Measurements from ENCODE around the gene LTBP2. TPM values are rescaled to one million over a fixed set of nuclear protein-coding genes. Genes with fewer than 3 reads are reported as not detected.
A peak's percentile ranks its signal among the peaks of the same experiment; 100 is the strongest.

Gene LTBP2
- polyA plus RNA-seq, 1 donor from 2014 or later: 0.03 TPM

- peak overlapping the region; percentile 17 to 89 (median 80) for H3K4me3 Mint-ChIP-seq
- H3K4me1 Mint-ChIP-seq: peaks cover 22 to 31% (median 30%) of the 10 kb centered on the region in 3 donors
- no peaks in the 10 kb centered on the region for H3K36me3 Mint-ChIP-seq
- H3K27ac Mint-ChIP-seq: no peak overlapping the region
- no peaks in the 10 kb centered on the region for H3K9me3 Mint-ChIP-seq
- H3K27me3 Mint-ChIP-seq: peaks cover 9% of the 10 kb centered on the region
These were observed 449 bp upstream of the LTBP2 start for GRCh38 chr14:74612350-74613021.

- H3K4me1 Mint-ChIP-seq: peaks cover 21 to 28% (median 27%) of the 10 kb centered on the region in 3 donors
- no peaks in the 10 kb centered on the region for H3K9me3 Mint-ChIP-seq
- peak overlapping the region; percentile 64 to 83 (median 81) for H3K4me3 Mint-ChIP-seq
- peaks cover 9% of the 10 kb centered on the region for H3K27me3 Mint-ChIP-seq
- H3K36me3 Mint-ChIP-seq: no peaks in the 10 kb centered on the region
- no peak overlapping the region for H3K27ac Mint-ChIP-seq
These were observed 979 bp downstream of the LTBP2 start for GRCh38 chr14:74610866-74611649.

DNA sequence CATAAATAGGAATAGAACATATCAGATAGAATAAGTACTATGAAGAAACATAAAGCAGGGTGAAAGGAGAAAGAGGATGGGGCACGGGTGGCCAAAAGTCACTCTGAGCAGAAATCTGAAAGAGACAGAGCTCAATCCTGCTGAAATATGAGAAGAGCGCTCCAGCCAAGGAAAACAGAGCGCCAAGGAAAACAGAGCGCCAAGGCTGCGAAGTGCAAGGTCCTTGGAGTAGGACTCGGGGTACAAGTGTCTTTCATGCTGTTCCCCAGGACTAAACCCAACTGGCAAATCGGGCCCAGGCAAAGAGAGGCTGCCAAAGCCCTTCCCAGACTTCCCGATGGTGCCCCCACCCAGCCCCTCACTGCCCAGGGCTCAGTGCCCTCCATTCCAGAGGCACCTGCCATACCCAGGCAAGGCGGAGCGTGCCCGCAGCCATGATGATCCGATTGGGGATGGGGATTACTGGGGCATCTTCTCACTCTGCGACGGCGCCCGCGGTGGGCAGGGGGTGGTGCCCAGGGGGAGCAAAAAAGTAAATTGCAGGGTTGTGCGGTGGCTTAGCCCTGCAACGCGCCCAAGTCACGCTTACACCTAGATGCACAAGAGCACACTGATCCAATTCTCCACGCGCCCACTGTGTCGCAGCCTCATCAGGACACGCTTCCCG lies 1.7 kb downstream of the LTBP2 start:
- Mint-ChIP-seq H3K36me3 (no peaks in the 10 kb centered on the region), H3K4me1 (peaks cover 20 to 24% (median 21%) of the 10 kb centered on the region in 3 donors), H3K4me3 (peak overlapping the region; percentile 64 to 83 (median 81)), H3K27ac (peak overlapping the region in 1 of 3 donors; percentile 19), H3K9me3 (no peaks in the 10 kb centered on the region), H3K27me3 (peaks cover 9% of the 10 kb centered on the region)

GRCh38 chr14:74609721-74610120 lies 2.3 kb downstream of the LTBP2 start:
- Mint-ChIP-seq H3K36me3 (no peaks in the 10 kb centered on the region), H3K27ac (peak overlapping the region in 2 of 3 donors; percentile 19 to 63), H3K27me3 (peaks cover 9% of the 10 kb centered on the region), H3K9me3 (no peaks in the 10 kb centered on the region), H3K4me3 (peak overlapping the region in 2 of 4 donors; percentile 53 to 81), H3K4me1 (peaks cover 14 to 18% (median 15%) of the 10 kb centered on the region in 3 donors)

- peaks cover 7% of the 10 kb centered on the region for H3K27me3 Mint-ChIP-seq
- peak overlapping the region; percentile 19 to 78 (median 63) for H3K27ac Mint-ChIP-seq
- peaks cover 9 to 13% (median 10%) of the 10 kb centered on the region in 3 donors for H3K4me1 Mint-ChIP-seq
- H3K36me3 Mint-ChIP-seq: no peaks in the 10 kb centered on the region
- peak overlapping the region in 3 of 4 donors; percentile 50 to 81 (median 56) for H3K4me3 Mint-ChIP-seq
- H3K9me3 Mint-ChIP-seq: no peaks in the 10 kb centered on the region
These were observed 3.0 kb downstream of the LTBP2 start for GRCh38 chr14:74608959-74609611.

- Mint-ChIP-seq H3K36me3 (no peaks in the 10 kb centered on the region), H3K27ac (peak overlapping the region in 1 of 3 donors; percentile 47), H3K4me1 (peaks cover 5 to 10% (median 7%) of the 10 kb centered on the region in 3 donors), H3K4me3 (no peak overlapping the region), H3K27me3 (peaks cover 3% of the 10 kb centered on the region), H3K9me3 (no peaks in the 10 kb centered on the region)
These were observed 5.3 kb downstream of the LTBP2 start for GRCh38 chr14:74606727-74607126.

DNA sequence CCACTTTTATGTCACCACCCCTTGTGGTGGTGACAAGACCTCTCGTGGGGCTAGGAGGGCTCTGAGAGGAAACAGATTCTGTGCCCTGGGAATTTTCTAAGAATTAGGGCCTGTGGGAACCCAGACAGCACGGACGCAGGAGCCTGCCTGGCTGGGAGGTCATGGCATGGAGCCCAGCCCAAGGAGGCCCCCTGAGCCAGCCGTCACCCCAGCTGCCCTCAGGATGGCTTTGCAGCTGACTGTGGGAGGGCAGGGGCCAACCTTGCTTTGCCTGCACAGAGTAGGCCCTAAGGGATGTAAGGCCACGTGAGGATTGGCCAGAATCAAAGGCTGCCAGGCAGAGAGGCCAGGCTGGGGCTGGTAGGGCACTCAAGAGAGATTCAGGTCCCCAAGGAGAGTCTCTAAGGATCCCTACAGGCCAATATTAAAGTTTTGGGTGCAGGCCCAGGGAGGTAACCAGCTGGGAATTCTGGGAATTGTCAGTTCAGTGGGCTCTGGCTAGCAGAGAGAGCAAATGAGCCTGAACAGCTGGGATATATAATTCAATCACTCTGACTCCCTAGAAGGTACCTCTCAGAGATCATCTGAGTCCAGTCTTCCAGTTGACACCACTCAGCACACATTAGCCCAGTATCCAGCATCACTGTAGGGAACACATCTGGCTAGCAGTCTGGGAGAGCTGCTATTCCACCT lies 6.4 kb downstream of the LTBP2 start:
- Mint-ChIP-seq H3K4me3 (no peak overlapping the region), H3K4me1 (peaks cover 5 to 10% (median 7%) of the 10 kb centered on the region in 3 donors), H3K27ac (no peak overlapping the region), H3K9me3 (no peaks in the 10 kb centered on the region), H3K36me3 (no peaks in the 10 kb centered on the region), H3K27me3 (peaks cover 3% of the 10 kb centered on the region)

DNA sequence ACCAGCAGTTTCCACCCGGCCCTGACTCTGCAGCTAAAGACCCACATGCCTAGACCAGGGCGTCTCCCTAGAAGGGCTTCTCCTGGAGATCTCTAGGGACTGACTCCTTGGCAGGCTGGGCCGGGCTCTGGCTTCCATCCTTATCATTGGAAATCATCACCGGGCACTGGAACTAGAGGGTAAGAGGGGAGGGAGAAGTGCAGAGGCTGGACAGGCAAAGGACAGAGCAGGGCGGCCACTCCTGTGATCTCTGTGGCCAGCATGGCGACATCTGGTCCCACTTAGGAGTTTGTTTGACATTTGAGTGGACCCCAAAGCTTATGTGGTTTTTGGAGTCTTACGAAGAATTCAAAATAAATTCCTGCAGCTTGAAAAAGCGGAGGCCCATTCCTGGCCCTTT lies 7.1 kb downstream of the LTBP2 start:
- Mint-ChIP-seq H3K27ac (no peak overlapping the region), H3K4me3 (no peak overlapping the region), H3K4me1 (peaks cover 5 to 7% (median 6%) of the 10 kb centered on the region in 3 donors)

DNA sequence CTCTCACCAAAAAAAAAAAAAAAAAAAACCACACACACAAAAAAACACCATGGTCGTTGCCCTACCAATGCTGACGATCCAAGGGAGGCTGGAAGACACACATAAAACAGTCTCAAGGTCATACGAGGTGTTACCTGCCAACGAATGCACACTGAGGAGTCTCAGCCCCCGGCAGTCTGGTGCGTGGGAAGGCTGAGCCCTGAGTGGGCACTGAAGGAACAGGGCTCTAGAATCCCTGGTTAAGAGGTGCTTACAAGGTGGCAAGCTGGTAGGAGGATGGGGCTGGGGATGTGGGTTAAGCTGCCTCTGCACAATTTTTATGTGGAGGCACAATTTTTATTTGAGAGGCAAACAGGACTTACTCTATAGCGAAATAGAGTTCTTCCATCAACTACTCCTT lies 7.9 kb downstream of the LTBP2 start:
- Mint-ChIP-seq H3K27me3 (peaks cover 3% of the 10 kb centered on the region), H3K4me3 (no peak overlapping the region), H3K9me3 (no peaks in the 10 kb centered on the region), H3K4me1 (peaks cover 2 to 5% (median 3%) of the 10 kb centered on the region in 3 donors), H3K27ac (no peak overlapping the region), H3K36me3 (no peaks in the 10 kb centered on the region)

More for the DNA sequence above, 7.1 kb downstream of the LTBP2 start:
- peaks cover 3% of the 10 kb centered on the region for H3K27me3 Mint-ChIP-seq
- H3K36me3 Mint-ChIP-seq: no peaks in the 10 kb centered on the region
- H3K9me3 Mint-ChIP-seq: no peaks in the 10 kb centered on the region

- H3K27ac Mint-ChIP-seq: no peak overlapping the region
- H3K4me3 Mint-ChIP-seq: no peak overlapping the region
- H3K9me3 Mint-ChIP-seq: no peaks in the 10 kb centered on the region
- no peaks in the 10 kb centered on the region for H3K4me1 Mint-ChIP-seq
- peaks cover 3% of the 10 kb centered on the region for H3K27me3 Mint-ChIP-seq
- H3K36me3 Mint-ChIP-seq: no peaks in the 10 kb centered on the region
These were observed 10.1 kb downstream of the LTBP2 start for GRCh38 chr14:74601982-74602381.

GRCh38 chr14:74599946-74600345 lies 12.1 kb downstream of the LTBP2 start:
- Mint-ChIP-seq H3K4me1 (no peaks in the 10 kb centered on the region), H3K27ac (no peak overlapping the region), H3K4me3 (no peak overlapping the region), H3K27me3 (peaks cover 3% of the 10 kb centered on the region), H3K36me3 (no peaks in the 10 kb centered on the region), H3K9me3 (no peaks in the 10 kb centered on the region)

DNA sequence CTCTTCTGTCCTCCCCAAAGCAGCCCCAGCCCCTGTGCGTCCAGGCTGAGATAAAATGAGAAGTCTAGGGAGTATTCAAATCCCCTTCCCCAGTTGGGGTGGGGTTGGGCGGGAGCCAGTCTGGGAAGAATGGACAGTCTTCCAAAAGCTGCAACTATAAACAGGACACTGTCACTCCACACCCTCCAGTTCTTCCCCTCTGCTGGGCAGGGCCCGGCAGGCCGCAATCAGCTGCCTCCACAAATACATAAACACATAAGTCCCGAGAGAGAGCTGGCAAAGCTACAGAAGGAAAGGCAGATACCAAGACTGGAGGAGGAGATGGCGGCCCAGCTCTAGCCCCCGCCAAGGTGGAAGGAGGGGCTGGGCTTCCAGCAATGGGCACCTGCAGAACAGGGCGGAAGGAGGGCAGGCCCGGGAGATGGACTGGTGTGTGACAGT lies 12.7 kb downstream of the LTBP2 start:
- Mint-ChIP-seq H3K27me3 (no peaks in the 10 kb centered on the region), H3K9me3 (no peaks in the 10 kb centered on the region), H3K4me3 (no peak overlapping the region), H3K27ac (no peak overlapping the region), H3K36me3 (no peaks in the 10 kb centered on the region), H3K4me1 (peaks cover 0 to under 1% (median 0%) of the 10 kb centered on the region in 3 donors)

DNA sequence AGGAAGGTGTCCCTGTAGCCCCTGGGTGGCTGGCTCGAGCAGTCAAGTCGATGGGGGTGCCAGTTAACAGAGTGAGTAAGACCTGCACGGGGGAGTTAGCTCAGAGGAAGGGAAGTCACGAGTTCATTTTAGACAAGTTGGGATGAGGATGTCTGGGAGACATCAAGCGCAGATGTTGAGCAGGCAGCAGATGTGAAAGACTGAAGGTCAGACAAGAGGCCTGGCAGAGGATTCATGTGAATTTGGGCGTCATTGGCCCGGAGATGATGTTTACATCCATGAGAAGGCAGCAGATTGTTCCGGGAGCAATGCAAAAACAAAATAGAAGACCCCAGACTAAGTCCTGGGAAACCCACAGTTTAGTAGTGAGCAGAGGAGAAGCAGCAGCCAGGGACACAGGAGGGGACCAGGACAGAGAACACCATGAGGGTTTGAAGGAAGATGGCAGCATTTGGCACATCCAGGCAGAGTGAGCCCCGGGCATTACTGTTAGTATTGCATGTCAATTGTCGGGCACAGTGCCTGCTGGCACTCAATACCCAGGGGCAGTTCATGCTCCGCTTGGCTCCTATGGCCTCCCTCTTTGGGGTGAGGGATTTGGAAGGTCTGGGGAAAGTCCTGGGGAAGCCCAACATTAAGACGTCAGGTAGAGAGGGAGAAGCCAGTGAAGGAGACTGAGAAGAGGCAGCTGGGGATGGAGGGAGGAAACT lies 15.1 kb downstream of the LTBP2 start:
- Mint-ChIP-seq H3K9me3 (no peaks in the 10 kb centered on the region), H3K4me3 (no peak overlapping the region), H3K4me1 (peaks cover 6 to 11% (median 7%) of the 10 kb centered on the region in 3 donors), H3K36me3 (no peaks in the 10 kb centered on the region), H3K27me3 (no peaks in the 10 kb centered on the region), H3K27ac (peak overlapping the region in 1 of 3 donors; percentile 59)

Data from IgD-negative memory B cell (primary cell).